Superior temporal gyrus (tissue), 1 donor: ENCODE measurements around the gene CENPW.

Experiments
- DNase-seq: peaks from one replicate; pipeline ENCODE4 v3.0.0-alpha.2; 2016; ENCODE audit errors: extremely low spot score

Gene CENPW

GRCh38 chr6:126373344-126373743 lies 33.4 kb downstream of the CENPW start:
- no peak for DNase-seq

DNA sequence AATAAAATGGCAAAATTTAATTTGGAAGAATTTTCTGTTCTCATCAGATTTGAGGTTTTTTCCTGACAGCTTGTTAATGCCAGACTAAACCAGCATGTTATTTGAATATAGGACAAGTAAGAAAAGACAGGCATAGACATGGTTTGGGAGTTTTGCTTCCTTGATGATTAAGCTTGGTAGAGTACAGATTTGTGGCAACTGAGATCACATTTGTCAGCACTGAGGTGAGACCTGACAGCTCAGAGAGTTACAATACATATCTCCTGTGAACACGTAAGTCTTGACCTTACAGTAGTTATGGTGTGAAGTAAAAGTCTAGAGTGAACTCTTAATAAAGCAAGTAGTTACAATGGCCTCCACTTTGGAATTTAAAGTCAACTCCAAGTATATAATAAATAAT lies 34.5 kb downstream of the CENPW start:
- no peak for DNase-seq

DNA sequence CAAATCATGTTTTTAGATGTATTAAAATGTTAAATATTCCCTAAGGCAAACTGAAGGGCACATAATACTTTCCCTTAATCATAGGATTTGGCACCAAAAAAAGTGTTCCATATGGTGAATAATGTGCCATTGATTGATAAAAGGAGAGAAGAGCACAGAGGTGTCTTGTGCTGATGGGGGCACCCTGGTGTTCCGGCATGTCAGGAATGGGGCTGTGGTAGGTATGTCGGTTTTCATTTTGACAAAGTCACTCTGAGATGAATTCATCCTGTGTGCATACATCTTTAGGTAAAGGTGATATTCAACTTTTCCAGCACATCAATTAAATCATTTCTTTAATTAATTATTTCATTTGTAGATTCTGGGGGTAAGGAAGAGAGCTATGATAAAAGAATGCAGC lies 36.8 kb downstream of the CENPW start:
- DNase-seq = no peak

DNA sequence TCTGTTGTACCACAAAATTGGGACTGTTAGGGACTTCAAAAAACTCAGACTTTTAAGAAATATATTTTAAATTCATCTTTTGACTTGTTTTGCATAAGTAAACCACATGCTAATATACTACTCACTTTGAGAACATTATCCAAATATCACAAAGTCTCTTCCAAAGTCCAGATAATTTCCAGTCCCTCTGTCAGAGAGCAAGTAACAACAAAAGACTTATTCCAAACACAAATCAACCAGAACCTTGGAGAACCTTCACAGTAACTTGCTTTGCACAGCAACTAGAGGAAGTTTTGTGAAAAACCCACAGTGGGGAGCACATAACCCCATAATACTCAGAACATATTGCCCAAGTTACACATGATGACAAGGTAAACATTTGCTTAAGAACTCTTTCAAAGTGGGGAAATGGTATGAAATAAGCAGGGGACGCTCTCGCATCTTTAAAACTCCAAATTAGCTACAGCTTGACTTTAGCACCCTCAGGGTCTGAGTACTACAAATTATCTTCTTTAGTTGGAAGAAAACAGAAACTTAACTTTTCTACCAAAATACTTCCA lies 37.8 kb downstream of the CENPW start:
- no peak for DNase-seq

GRCh38 chr6:126380072-126380583 lies 40.2 kb downstream of the CENPW start:
- no peak for DNase-seq

GRCh38 chr6:126381498-126381897 lies 41.6 kb downstream of the CENPW start:
- DNase-seq = no peak

GRCh38 chr6:126383203-126383602 lies 43.3 kb downstream of the CENPW start:
- DNase-seq = no peak

- DNase-seq = no peak
Observed at GRCh38 chr6:126385536-126385935, 45.6 kb downstream of the CENPW start.

- no peak for DNase-seq
Observed at GRCh38 chr6:126388104-126388598, 48.2 kb downstream of the CENPW start.

DNA sequence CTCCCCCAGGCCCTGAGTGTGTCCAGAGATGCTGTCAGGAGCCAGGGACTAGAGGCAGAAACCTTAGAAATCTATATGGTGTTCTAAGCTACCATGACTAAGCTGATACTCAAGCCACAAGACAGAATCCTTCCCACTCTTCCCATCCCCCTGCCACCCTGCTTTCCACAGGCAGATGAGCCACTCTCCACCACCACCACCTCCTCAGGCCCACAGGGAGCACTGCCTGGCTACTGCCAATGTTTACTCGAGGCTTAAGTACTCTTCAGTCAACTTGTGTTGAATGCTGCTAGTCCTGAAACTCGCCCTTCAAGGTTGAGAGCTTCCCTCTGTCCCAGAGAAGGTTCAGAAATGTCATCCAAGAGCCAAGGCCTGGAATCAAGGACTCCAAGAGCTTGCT lies 56.2 kb downstream of the CENPW start:
- DNase-seq = no peak
